ENCODE data around the gene DMAC2.

DNA sequence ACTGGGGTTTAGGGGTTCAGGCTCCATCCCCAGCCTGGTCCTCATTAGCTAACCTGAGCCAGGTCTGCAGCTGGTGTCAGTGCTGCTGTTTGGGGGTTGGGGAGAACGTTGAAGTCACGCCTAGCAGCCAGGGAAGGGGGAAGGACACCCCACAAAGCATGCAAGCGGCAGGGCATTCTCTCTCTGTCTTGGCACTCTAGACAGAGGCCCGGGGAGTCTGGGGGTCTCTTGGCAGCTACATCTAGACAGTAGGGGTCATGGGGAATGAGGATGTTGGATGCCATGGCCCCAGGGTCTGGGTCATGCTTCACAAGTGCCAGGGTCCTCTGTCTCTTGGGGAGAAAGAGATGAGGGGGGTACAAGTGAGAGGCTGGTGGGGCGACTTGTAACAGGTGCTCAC is 5.9 kb upstream of the DMAC2 start:
- TF ChIP-seq, protein P1, sequence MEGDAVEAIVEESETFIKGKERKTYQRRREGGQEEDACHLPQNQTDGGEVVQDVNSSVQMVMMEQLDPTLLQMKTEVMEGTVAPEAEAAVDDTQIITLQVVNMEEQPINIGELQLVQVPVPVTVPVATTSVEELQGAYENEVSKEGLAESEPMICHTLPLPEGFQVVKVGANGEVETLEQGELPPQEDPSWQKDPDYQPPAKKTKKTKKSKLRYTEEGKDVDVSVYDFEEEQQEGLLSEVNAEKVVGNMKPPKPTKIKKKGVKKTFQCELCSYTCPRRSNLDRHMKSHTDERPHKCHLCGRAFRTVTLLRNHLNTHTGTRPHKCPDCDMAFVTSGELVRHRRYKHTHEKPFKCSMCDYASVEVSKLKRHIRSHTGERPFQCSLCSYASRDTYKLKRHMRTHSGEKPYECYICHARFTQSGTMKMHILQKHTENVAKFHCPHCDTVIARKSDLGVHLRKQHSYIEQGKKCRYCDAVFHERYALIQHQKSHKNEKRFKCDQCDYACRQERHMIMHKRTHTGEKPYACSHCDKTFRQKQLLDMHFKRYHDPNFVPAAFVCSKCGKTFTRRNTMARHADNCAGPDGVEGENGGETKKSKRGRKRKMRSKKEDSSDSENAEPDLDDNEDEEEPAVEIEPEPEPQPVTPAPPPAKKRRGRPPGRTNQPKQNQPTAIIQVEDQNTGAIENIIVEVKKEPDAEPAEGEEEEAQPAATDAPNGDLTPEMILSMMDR (IDR thresholded peaks at IDR 0.05; ENCODE audit: poor library complexity, severe bottlenecking), result no peak
- TF ChIP-seq, protein P2, sequence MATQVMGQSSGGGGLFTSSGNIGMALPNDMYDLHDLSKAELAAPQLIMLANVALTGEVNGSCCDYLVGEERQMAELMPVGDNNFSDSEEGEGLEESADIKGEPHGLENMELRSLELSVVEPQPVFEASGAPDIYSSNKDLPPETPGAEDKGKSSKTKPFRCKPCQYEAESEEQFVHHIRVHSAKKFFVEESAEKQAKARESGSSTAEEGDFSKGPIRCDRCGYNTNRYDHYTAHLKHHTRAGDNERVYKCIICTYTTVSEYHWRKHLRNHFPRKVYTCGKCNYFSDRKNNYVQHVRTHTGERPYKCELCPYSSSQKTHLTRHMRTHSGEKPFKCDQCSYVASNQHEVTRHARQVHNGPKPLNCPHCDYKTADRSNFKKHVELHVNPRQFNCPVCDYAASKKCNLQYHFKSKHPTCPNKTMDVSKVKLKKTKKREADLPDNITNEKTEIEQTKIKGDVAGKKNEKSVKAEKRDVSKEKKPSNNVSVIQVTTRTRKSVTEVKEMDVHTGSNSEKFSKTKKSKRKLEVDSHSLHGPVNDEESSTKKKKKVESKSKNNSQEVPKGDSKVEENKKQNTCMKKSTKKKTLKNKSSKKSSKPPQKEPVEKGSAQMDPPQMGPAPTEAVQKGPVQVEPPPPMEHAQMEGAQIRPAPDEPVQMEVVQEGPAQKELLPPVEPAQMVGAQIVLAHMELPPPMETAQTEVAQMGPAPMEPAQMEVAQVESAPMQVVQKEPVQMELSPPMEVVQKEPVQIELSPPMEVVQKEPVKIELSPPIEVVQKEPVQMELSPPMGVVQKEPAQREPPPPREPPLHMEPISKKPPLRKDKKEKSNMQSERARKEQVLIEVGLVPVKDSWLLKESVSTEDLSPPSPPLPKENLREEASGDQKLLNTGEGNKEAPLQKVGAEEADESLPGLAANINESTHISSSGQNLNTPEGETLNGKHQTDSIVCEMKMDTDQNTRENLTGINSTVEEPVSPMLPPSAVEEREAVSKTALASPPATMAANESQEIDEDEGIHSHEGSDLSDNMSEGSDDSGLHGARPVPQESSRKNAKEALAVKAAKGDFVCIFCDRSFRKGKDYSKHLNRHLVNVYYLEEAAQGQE (IDR thresholded peaks at IDR 0.05; ENCODE audit: borderline replicate concordance), result no peak
- no peak for TF ChIP-seq EP300 (conservative IDR thresholded peaks at IDR 0.05; ENCODE audit: poor library complexity, severe bottlenecking)
- no peak for TF ChIP-seq SMC3 (conservative IDR thresholded peaks at IDR 0.05; ENCODE audit: poor library complexity)

Data from neural cell (in vitro differentiated cells).